Heart left ventricle (tissue), 16 donors: ENCODE results near the gene ZNF202. TPM values are rescaled to one million over a fixed set of nuclear protein-coding genes. Genes with fewer than 3 reads are reported as not detected.

Experiments used
- ATAC-seq, 4 donors: fragments of 200-7000 bp; cut with Tn5 transposase; one replicate each; pipeline ENCODE4 v1.9.1; 2020 to 2022; ENCODE audit warnings: moderate library complexity in 4 of 4, mild to moderate bottlenecking in 3 of 4, moderate number of reproducible peaks in 1 of 4
- DNase-seq, 5 donors: peaks; one replicate each; pipeline ENCODE4 v3.0.0-alpha.2; 2020
- H3K27ac ChIP-seq, 12 donors: fragments of 200-600 bp; sonication (generic) in 4 of 12; one replicate each; pipeline versions ENCODE4 v1.5.0 to v1.8.0; 2016 to 2022; ENCODE audit warnings: mild to moderate bottlenecking in 2 of 12
- H3K27me3 ChIP-seq, 9 donors: fragments of 200-600 bp; sonication (generic) in 2 of 9; one replicate each; pipeline versions ENCODE4 v1.5.1 to v1.8.0; 2016 to 2022; ENCODE audit warnings: mild to moderate bottlenecking in 3 of 9
- H3K36me3 ChIP-seq, 9 donors: fragments of 200-600 bp; sonication (generic) in 2 of 9; one replicate each; pipeline versions ENCODE4 v1.5.0 to v1.8.0; 2018 to 2022; ENCODE audit warnings: mild to moderate bottlenecking in 2 of 9
- H3K4me1 ChIP-seq, 12 donors: fragments of 200-600 bp; sonication (generic) in 4 of 12; one replicate each; pipeline versions ENCODE4 v1.5.0 to v1.8.0; 2016 to 2022; ENCODE audit warnings: mild to moderate bottlenecking in 3 of 12
- H3K4me3 ChIP-seq, 12 donors: fragments of 200-600 bp; sonication (generic) in 4 of 12; one replicate each; pipeline versions ENCODE4 v1.5.0 to v1.8.0; 2017 to 2022; ENCODE audit warnings: mild to moderate bottlenecking in 9 of 12, moderate library complexity in 4 of 12
- H3K9me3 ChIP-seq, 12 donors: fragments of 200-600 bp; sonication (generic) in 4 of 12; one replicate each; pipeline versions ENCODE4 v1.5.0 to v1.8.0; 2016 to 2022; ENCODE audit warnings: mild to moderate bottlenecking in 1 of 12
- CTCF ChIP-seq, 12 donors: fragments of 200-600 bp; sonication (generic) in 4 of 12; IDR thresholded peaks; one replicate each; pipeline versions ENCODE4 v1.5.0 to v1.8.0; 2018 to 2022; ENCODE audit warnings: antibody characterized with exemption in 12 of 12, mild to moderate bottlenecking in 5 of 12
- POLR2A ChIP-seq, 2 donors: fragments of 450-650 bp; IDR thresholded peaks; one replicate each; pipeline ENCODE4 v1.6.1; 2017; ENCODE audit warnings: antibody characterized with exemption in 2 of 2, mild to moderate bottlenecking in 2 of 2, moderate library complexity in 2 of 2
- WGBS, 4 donors: extraction: QIAGEN DNeasy Blood & Tissue Kit in 2 of 4; methylation state at CpG; one replicate each; pipeline versions ENCODE4 v1.1.5 to v1.1.7; 2013 to 2018; 5-methylcytosine and 5-hydroxymethylcytosine counted together
- intact Hi-C, 10 donors: fragments of 100-400 bp; cut with DNase I; formaldehyde crosslinking; loops; one replicate each; pipeline versions ENCODE4 v1.11.1 to v1.14.2; 2022
- polyA plus RNA-seq, 2 donors: library from polyadenylated mRNA; stranded (reverse); fragments of 200-250 nt; gene quantifications; one replicate each; pipeline ENCODE4 v1.2.3, GENCODE V29; 2013
- total RNA-seq, 9 donors: library from RNA; depleted of rRNA in 2 of 9; stranded (reverse); fragments of >200 nt in 2 of 9; fragmentation: NEBNext Ultra II Directional in 3 of 9; extraction: Animal tissue kit (Norgen Biotek cat#: 25700) in 3 of 9; gene quantifications; one replicate each; pipeline versions ENCODE4 v1.1.0 to v1.2.4, GENCODE V29; 2016 to 2023
- donor health status: ischemic (EF 13 %, LVEDD 7.1; RV severe dilation, severe dysfunction).
- donor health status: healthy with polysubstance abuse.
- donor health status: DM: no; HTN: yes; CAD: no.
- donor health status: DM: no; HTN: no; CAD: no.
- donor health status: ischemic (EF 25% LVEDD 6.9; RV normal size, moderate dysfunction).
- donor health status: ischemic (EF 25% LVEDD 5.7; RV mildly dilated, moderate dysfunction).
- donor health status: healthy.
- donor health status: DM: yes; HTN: yes; CAD: no.
- donor health status: ischemic (EF 35%, LVEDD 5.7; RV mildly dilated, moderate dysfunction).
- donor health status: nonischemic (EF 11% LVEDD 7.7; RV severe dilation, severe dysfunction).
- donor health status: DM: yes; HTN: yes; CAD: no.
- donor health status: PGD.
- donor health status: ischemic (EF 29% LVEDD 5.4; RV normal size, mild dysfunction).
- donor health status: nonischemic (EF 23%, LVEDD 6.1; RV moderate dilation, normal function).

Gene ZNF202
- total and polyA plus RNA-seq, 11 donors: 1.7 to 7.0 (median 4.4) TPM

DNA sequence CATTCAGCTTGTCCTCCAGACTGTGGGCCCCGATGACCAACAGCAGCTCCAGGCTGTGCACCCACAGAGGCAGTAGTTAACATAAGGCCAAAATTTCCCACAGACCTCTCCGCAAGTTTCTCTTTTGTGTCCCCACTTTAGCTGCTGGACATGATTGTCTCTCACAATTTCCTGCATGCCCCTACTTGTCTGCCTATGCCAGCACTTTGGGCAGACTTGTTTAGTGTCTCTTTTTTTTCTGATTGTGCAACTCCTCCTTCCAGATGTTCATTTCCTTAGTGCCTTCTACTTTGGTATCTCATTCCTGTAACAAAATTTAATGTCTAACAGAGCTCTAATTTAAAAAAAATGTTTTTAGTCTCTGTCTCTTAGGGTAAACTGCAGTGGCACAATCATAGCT is 63.2 kb downstream of the ZNF202 start:
- ATAC-seq (no peak), DNase-seq (no peak)
- H3K4me3 ChIP-seq: no peak overlapping the region
- no peak for TF ChIP-seq POLR2A (IDR thresholded peaks at IDR 0.05)
- H3K4me1 ChIP-seq: no peaks in the 10 kb centered on the region
- peaks cover 0 to 3% (median 0%) of the 10 kb centered on the region in 9 donors for H3K27me3 ChIP-seq
- no peaks in the 10 kb centered on the region for H3K36me3 ChIP-seq
- H3K27ac ChIP-seq: no peak overlapping the region
- no peaks in the 10 kb centered on the region for H3K9me3 ChIP-seq
- intact Hi-C loops: no loop called here
- 92 to 97% (median 94%) methylated on average over 2 of the region's 2 CpGs for WGBS, 4 donors

DNA sequence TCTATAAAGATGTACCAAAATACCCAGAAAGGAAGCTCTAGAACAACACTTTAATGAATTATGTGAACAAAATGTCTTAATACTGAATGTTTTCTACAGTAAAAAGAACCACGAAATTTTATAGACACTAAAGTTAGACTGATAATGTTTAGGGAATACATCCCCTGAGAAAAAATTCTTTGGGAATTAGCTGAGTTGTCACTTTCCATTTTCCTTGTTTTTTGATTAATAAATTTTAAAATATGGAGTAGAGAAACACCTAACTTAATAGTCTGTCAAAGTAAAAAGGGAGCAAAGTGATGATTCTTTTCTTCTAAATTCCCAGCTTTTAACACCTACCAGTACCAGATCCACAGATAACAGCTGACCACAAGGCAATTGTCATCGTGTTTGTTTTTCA is 64.0 kb downstream of the ZNF202 start:
- 62 to 69% (median 66%) methylated on average over 2 of the region's 2 CpGs for WGBS, 4 donors
- intact Hi-C loops: no loop called here
- ATAC-seq (no peak), DNase-seq (no peak)
- Histone ChIP-seq H3K27me3 (peaks cover 0 to 3% (median 0%) of the 10 kb centered on the region in 9 donors), H3K27ac (no peak overlapping the region), H3K4me3 (no peak overlapping the region), H3K9me3 (no peaks in the 10 kb centered on the region), H3K36me3 (no peaks in the 10 kb centered on the region), H3K4me1 (no peaks in the 10 kb centered on the region)
- TF ChIP-seq POLR2A (IDR thresholded peaks at IDR 0.05) (no peak), CTCF (IDR thresholded peaks at IDR 0.05) (no peak)

- DNase-seq (no peak), ATAC-seq (no peak)
- H3K27ac ChIP-seq: no peak overlapping the region
- intact Hi-C loops: no loop called here
- H3K36me3 ChIP-seq: no peaks in the 10 kb centered on the region
- WGBS, 4 donors: 48 to 96% (median 60%) methylated on average over 2 of the region's 2 CpGs
- no peak overlapping the region for H3K4me3 ChIP-seq
- no peaks in the 10 kb centered on the region for H3K9me3 ChIP-seq
- TF ChIP-seq POLR2A (IDR thresholded peaks at IDR 0.05) (no peak), CTCF (IDR thresholded peaks at IDR 0.05) (no peak)
- no peaks in the 10 kb centered on the region for H3K4me1 ChIP-seq
- peaks cover 0 to 6% (median 0%) of the 10 kb centered on the region in 9 donors for H3K27me3 ChIP-seq
Measured at GRCh38 chr11:123674297-123674696, 67.2 kb downstream of the ZNF202 start.

Other genes starting within 250 kb of the ZNF202 start
- 1 to 10 TPM in 5 of 9 donors, under 1 TPM in 4; 0.63 to 3.8 (median 1.2) TPM for gene SCN3B, start 87.0 kb downstream of the ZNF202 start, total RNA-seq
- under 1 TPM; 0.69 to 0.75 TPM for gene SCN3B, start 87.0 kb downstream of the ZNF202 start, polyA plus RNA-seq
- gene OR6X1, start 12.9 kb upstream of the ZNF202 start, total RNA-seq: not detected
- not detected for gene OR6X1, start 12.9 kb upstream of the ZNF202 start, polyA plus RNA-seq
- not detected for gene OR6M1, start 64.7 kb upstream of the ZNF202 start, total RNA-seq
- not detected for gene OR6M1, start 64.7 kb upstream of the ZNF202 start, polyA plus RNA-seq
- gene TMEM225, start 144.0 kb upstream of the ZNF202 start, total RNA-seq: not detected
- not detected for gene TMEM225, start 144.0 kb upstream of the ZNF202 start, polyA plus RNA-seq
- gene OR8D4, start 160.5 kb upstream of the ZNF202 start, total RNA-seq: not detected
- not detected for gene OR8D4, start 160.5 kb upstream of the ZNF202 start, polyA plus RNA-seq
- gene OR4D5, start 198.0 kb upstream of the ZNF202 start, total RNA-seq: not detected
- gene OR4D5, start 198.0 kb upstream of the ZNF202 start, polyA plus RNA-seq: not detected
- not detected for gene OR6T1, start 202.2 kb upstream of the ZNF202 start, total RNA-seq
- gene OR6T1, start 202.2 kb upstream of the ZNF202 start, polyA plus RNA-seq: not detected
- gene OR10S1, start 236.1 kb upstream of the ZNF202 start, total RNA-seq: not detected
- not detected for gene OR10S1, start 236.1 kb upstream of the ZNF202 start, polyA plus RNA-seq